Left kidney (tissue), 1 donor: ENCODE measurements around the gene GCK. TPM values are rescaled to one million over a fixed set of nuclear protein-coding genes. Genes with fewer than 3 reads are reported as not detected.

Experiments
- polyA plus RNA-seq: library from polyadenylated mRNA; unstranded; fragments of 120-200 nt; gene quantifications from one replicate; pipeline ENCODE4 v1.2.1, GENCODE V29; 2013; ENCODE audit not compliant: insufficient read length

Gene GCK
- polyA plus RNA-seq, 1 donor = 2.8 TPM

Other genes starting within 250 kb of the GCK start
- 2.1 TPM for gene SPDYE1, start 191.5 kb downstream of the GCK start, polyA plus RNA-seq
- 60.1 TPM for gene DBNL, start 144.7 kb downstream of the GCK start, polyA plus RNA-seq
- 1.1 TPM for gene PGAM2, start 123.9 kb downstream of the GCK start, polyA plus RNA-seq
- gene POLM, start 106.9 kb downstream of the GCK start, polyA plus RNA-seq = 28.6 TPM
- 64.2 TPM for gene AEBP1, start 85.1 kb downstream of the GCK start, polyA plus RNA-seq
- 108 TPM for gene POLD2, start 65.9 kb downstream of the GCK start, polyA plus RNA-seq
- 1.4 TPM for gene MYL7, start 48.1 kb downstream of the GCK start, polyA plus RNA-seq
- gene YKT6, start 11.5 kb upstream of the GCK start, polyA plus RNA-seq = 82.7 TPM
- gene CAMK2B, start 136.2 kb upstream of the GCK start, polyA plus RNA-seq = 1.7 TPM